GM08714 (cell line): ENCODE measurements around the gene ATF7IP.

Source experiments
- H3K4me3 ChIP-seq: fragments of 200-500 bp; sonication (Bioruptor generic); 2 replicates; pipeline ENCODE4 v1.5.1; 2014; ENCODE audit warnings: mild to moderate bottlenecking, low read length, inconsistent platforms
- ZNF274 ChIP-seq: IDR thresholded peaks from 2 replicates; pipeline ENCODE4 v1.6.1; 2012; ENCODE audit warnings: mild to moderate bottlenecking, low read depth, low read length

ATF7IP gene

DNA sequence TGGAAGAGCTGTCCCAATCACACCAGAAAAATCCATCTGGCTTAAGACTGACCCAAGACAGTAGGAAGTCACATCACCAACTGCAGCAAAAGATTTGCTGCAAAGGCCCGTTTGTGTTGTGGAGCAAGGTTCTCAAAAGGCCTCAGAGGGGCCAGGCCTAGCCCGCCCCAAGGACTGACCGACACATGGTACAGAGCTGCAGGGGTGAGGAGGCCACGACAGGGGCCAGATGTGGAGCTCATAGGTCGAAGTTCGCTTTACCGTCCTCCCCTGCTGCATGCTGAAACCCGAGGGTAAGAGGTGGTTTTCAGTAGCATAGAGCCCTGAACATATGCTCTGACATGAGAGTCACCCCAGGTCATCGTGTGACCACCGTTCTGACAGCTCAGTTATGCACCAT, 166.7 kb downstream of the ATF7IP start:
- no peak for TF ChIP-seq ZNF274
- no peak overlapping the region for H3K4me3 ChIP-seq

DNA sequence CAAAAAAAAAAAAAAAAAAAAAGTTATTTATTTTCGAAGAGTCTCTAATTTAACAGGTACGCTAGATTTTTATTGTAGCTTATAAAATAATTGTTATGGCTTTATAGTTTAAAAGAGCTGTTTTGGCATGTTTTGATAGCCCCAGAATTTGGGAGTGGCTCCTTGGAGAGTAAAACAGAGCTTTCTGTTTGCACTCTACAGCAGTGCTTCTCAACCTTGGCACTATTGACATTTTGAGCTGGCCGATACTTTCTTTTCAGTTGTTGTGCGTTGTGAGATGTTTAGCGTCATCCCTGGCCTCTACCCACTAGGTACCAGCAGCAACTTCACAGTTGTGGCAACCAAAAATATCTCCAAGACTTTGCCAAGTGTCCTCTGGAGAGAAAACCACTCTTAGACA, 171.6 kb downstream of the ATF7IP start:
- no peak overlapping the region for H3K4me3 ChIP-seq
- no peak for TF ChIP-seq ZNF274

DNA sequence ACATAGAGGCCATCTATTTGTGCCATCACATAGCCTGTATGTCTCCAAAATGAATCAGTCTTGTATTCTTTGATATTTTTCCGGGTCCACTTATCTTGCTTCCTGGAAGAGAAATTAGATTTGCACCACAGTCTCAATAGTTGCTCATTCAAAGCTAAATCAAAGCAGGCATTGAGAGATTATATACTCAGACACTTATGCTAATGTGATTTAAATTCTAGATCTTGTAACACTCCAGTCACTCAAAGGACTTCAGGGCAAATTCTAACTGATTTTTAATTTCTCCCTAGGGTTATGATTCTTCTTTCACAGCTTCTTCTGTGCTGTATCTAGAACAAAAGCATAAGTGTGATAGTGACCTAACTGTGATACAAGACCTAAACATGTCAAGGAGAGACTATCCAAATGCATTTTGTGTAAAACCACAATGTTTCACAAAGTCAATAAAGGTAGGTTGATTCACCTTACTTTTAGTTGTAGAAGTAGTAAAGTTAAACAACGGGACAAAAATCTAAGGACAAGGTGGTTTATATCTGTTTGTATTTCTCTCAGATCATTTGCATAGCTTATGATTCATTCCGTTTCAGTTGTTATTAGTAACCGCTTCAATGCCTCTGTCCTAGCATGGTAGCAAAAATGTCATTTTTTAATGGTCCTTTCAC, 175.4 kb downstream of the ATF7IP start:
- no peak for TF ChIP-seq ZNF274
- H3K4me3 ChIP-seq: no peak overlapping the region

GRCh38 chr12:14545144-14546124, 180.0 kb downstream of the ATF7IP start:
- H3K4me3 ChIP-seq: no peak overlapping the region
- TF ChIP-seq ZNF274: no peak

- no peak for TF ChIP-seq ZNF274
Observed at GRCh38 chr12:14547571-14547970, 182.1 kb downstream of the ATF7IP start.

GRCh38 chr12:14548609-14549008, 183.1 kb downstream of the ATF7IP start:
- TF ChIP-seq ZNF274: no peak

More at GRCh38 chr12:14547571-14547970, 182.1 kb downstream of the ATF7IP start:
- no peak overlapping the region for H3K4me3 ChIP-seq

More at GRCh38 chr12:14548609-14549008, 183.1 kb downstream of the ATF7IP start:
- H3K4me3 ChIP-seq: no peak overlapping the region
